ENCODE data around the gene ATG2A. TPM values are rescaled to one million over a fixed set of nuclear protein-coding genes. Genes with fewer than 3 reads are reported as not detected.

The ATG2A gene
- total and polyA plus RNA-seq, 2 of the 8 experiments (the other 6 are each of a cell fraction or from before 2014, with no cell fraction given), result 12.1 to 22.1 TPM

DNA sequence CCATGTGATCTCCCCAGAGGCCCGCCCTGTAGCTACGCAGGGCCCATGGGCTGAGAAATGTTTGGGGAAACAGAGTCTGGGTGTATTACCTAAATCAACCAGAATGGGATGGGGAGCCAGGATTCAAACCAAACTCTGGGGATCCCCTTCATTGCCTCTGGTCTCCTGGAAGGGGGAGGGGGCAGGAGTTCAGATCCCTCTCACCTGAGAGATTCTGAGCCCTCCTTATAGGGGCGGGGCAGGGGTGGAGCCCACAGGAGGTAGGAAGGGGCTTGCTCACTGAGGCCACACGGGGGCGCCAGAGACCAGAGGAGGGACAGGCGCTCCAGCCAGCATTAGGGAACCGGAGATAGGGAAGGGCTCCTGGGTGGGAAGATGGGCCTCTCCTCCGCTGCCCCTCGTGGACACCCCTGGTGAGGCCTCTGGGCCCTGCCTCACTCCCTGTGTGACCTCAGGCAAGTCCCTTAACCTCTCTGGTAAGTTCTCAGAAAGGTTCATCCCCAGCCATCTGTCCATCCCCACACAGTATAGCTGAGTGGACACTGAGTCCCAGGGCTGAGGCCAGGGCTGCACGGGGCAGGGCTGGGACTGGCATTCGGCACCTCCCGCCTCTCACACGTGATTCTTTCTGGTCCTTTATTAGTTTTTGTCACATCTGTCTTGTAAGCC, 69.9 kb downstream of the ATG2A start (continued):
- TF ChIP-seq RXRA (IDR thresholded peaks at IDR 0.05; ENCODE audit: insufficient read depth, low read depth, low read length), result no peak
- no peak for TF ChIP-seq JUN (IDR thresholded peaks at IDR 0.05; ENCODE audit: low read depth, low read length)
- TF ChIP-seq CBX5 (IDR thresholded peaks at IDR 0.05; ENCODE audit: low read depth, low read length), result no peak
- TF ChIP-seq, protein P1, sequence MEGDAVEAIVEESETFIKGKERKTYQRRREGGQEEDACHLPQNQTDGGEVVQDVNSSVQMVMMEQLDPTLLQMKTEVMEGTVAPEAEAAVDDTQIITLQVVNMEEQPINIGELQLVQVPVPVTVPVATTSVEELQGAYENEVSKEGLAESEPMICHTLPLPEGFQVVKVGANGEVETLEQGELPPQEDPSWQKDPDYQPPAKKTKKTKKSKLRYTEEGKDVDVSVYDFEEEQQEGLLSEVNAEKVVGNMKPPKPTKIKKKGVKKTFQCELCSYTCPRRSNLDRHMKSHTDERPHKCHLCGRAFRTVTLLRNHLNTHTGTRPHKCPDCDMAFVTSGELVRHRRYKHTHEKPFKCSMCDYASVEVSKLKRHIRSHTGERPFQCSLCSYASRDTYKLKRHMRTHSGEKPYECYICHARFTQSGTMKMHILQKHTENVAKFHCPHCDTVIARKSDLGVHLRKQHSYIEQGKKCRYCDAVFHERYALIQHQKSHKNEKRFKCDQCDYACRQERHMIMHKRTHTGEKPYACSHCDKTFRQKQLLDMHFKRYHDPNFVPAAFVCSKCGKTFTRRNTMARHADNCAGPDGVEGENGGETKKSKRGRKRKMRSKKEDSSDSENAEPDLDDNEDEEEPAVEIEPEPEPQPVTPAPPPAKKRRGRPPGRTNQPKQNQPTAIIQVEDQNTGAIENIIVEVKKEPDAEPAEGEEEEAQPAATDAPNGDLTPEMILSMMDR (IDR thresholded peaks at IDR 0.05; ENCODE audit: control extremely low read depth in 1 of 3, insufficient read depth in 1 of 3, low read depth in 1 of 3, low read length in 3 of 3), result peak in 2 of 3 experiments; percentile 91 to 97; a peak in 3 of 4 replicates
- TF ChIP-seq JUND (IDR thresholded peaks at IDR 0.05; ENCODE audit: low read length), result no peak
- no peak for TF ChIP-seq TAF1 (IDR thresholded peaks at IDR 0.05; ENCODE audit: low read depth, low read length)
- TF ChIP-seq SP4 (IDR thresholded peaks at IDR 0.05; ENCODE audit: low read length), result no peak
- peak; percentile 71 for TF ChIP-seq POLR2AphosphoS5 (IDR thresholded peaks at IDR 0.05; ENCODE audit: low read depth, low read length)
- no peak for TF ChIP-seq EGR1 (IDR thresholded peaks at IDR 0.05; ENCODE audit: borderline replicate concordance, low read depth, low read length)
- TF ChIP-seq SIRT6 (IDR thresholded peaks at IDR 0.05; ENCODE audit: low read length), result no peak
- no peak for TF ChIP-seq ZNF274 (IDR thresholded peaks at IDR 0.05; ENCODE audit: borderline replicate concordance, extremely low read depth, low read length)
- TF ChIP-seq GTF2F1 (IDR thresholded peaks at IDR 0.05; ENCODE audit: borderline replicate concordance, low read depth, low read length), result no peak
- TF ChIP-seq NANOG (IDR thresholded peaks at IDR 0.05; ENCODE audit: insufficient read depth, low read depth, low read length, poor library complexity, severe bottlenecking), result no peak
- TF ChIP-seq TEAD4 (IDR thresholded peaks at IDR 0.05; ENCODE audit: low read depth, low read length), result no peak
- peak; percentile 34 for TF ChIP-seq TAF7 (optimal IDR thresholded peaks at IDR 0.05; ENCODE audit: borderline replicate concordance, low read depth, low read length)
- no peak for TF ChIP-seq NRF1 (IDR thresholded peaks at IDR 0.05; ENCODE audit: low read depth, low read length)
- TF ChIP-seq FOSL1 (IDR thresholded peaks at IDR 0.05; ENCODE audit: insufficient read depth, low read depth, low read length), result no peak
- peak in 1 of 2 experiments; percentile 89; a peak in 2 of 4 replicates for TF ChIP-seq SIN3A (conservative IDR thresholded peaks at IDR 0.05 in 1 of 2, IDR thresholded peaks at IDR 0.05 in 1 of 2; ENCODE audit: low read depth in 1 of 2, low read length in 2 of 2)
- TF ChIP-seq SP2 (IDR thresholded peaks at IDR 0.05; ENCODE audit: low read length), result no peak
